Liver (tissue), 9 donors: ENCODE results near the gene TMEM115. TPM values are rescaled to one million over a fixed set of nuclear protein-coding genes. Genes with fewer than 3 reads are reported as not detected.

Experiments used
- DNase-seq: peaks from one replicate; pipeline ENCODE4 v3.0.0-alpha.2; 2017; ENCODE audit warnings: low spot score
- H3K27ac ChIP-seq, 2 donors: one replicate each; pipeline ENCODE4 v1.7.0; 2013; ENCODE audit warnings: inconsistent platforms in 2 of 2, low read length in 2 of 2, control low read depth in 1 of 2, low read depth in 1 of 2, mild to moderate bottlenecking in 1 of 2
- H3K27me3 ChIP-seq, 4 donors: one replicate each; pipeline versions ENCODE4 v1.6.1 to v1.7.0; 2013; ENCODE audit warnings: low read length in 3 of 4, inconsistent platforms in 1 of 4, mild to moderate bottlenecking in 1 of 4, moderate library complexity in 1 of 4; ENCODE audit not compliant: control insufficient read depth in 4 of 4, insufficient read depth in 4 of 4
- H3K36me3 ChIP-seq, 4 donors: one replicate each; pipeline versions ENCODE4 v1.6.1 to v1.7.0; 2013; ENCODE audit warnings: low read length in 3 of 4, mild to moderate bottlenecking in 3 of 4, low read depth in 1 of 4, moderate library complexity in 1 of 4; ENCODE audit not compliant: control insufficient read depth in 4 of 4, insufficient read depth in 3 of 4
- H3K4me1 ChIP-seq, 4 donors: one replicate each; pipeline versions ENCODE4 v1.6.1 to v1.7.0; 2013; ENCODE audit warnings: low read length in 3 of 4, mild to moderate bottlenecking in 3 of 4, moderate library complexity in 1 of 4; ENCODE audit not compliant: control insufficient read depth in 4 of 4, insufficient read depth in 4 of 4
- H3K4me3 ChIP-seq, 3 donors: one replicate each; pipeline versions ENCODE4 v1.6.1 to v1.7.0; 2013; ENCODE audit warnings: low read length in 3 of 3, control low read depth in 1 of 3, low read depth in 1 of 3, mild to moderate bottlenecking in 1 of 3
- H3K9ac ChIP-seq, 2 donors: one replicate each; pipeline ENCODE4 v1.7.0; 2013; ENCODE audit warnings: low read length in 2 of 2, mild to moderate bottlenecking in 2 of 2, moderate library complexity in 2 of 2, control low read depth in 1 of 2, low read depth in 1 of 2
- H3K9me3 ChIP-seq, 4 donors: one replicate each; pipeline versions ENCODE4 v1.6.1 to v1.7.0; 2013; ENCODE audit warnings: low read length in 3 of 4; ENCODE audit not compliant: control insufficient read depth in 4 of 4
- EGR1 ChIP-seq, 2 donors: IDR thresholded peaks; 2 replicates each; pipeline ENCODE4 v1.6.1; 2016 to 2018; ENCODE audit warnings: antibody characterized with exemption in 2 of 2, low read depth in 2 of 2
- FOXA1 ChIP-seq: IDR thresholded peaks from 2 replicates; pipeline ENCODE4 v1.6.1; 2016; ENCODE audit warnings: antibody characterized with exemption
- FOXA2 ChIP-seq: IDR thresholded peaks from 2 replicates; pipeline ENCODE4 v1.6.1; 2016; ENCODE audit warnings: antibody characterized with exemption
- GABPA ChIP-seq, 2 donors: IDR thresholded peaks in 1 of 2; conservative IDR thresholded peaks in 1 of 2; 2 replicates each; pipeline ENCODE4 v1.6.1; 2016; ENCODE audit warnings: antibody characterized with exemption in 2 of 2, mild to moderate bottlenecking in 1 of 2, moderate library complexity in 1 of 2
- HNF4A ChIP-seq, 2 donors: conservative IDR thresholded peaks; 2 replicates each; pipeline ENCODE4 v1.6.1; 2016; ENCODE audit warnings: antibody characterized with exemption in 2 of 2, mild to moderate bottlenecking in 2 of 2
- HNF4G ChIP-seq: IDR thresholded peaks from 2 replicates; pipeline ENCODE4 v1.6.1; 2016; ENCODE audit warnings: antibody characterized with exemption
- JUND ChIP-seq, 2 donors: IDR thresholded peaks; 2 replicates each; pipeline ENCODE4 v1.6.1; 2016; ENCODE audit warnings: antibody characterized with exemption in 2 of 2
- NR2F2 ChIP-seq: IDR thresholded peaks from 2 replicates; pipeline ENCODE4 v1.6.1; 2016; ENCODE audit warnings: antibody characterized with exemption
- RAD21 ChIP-seq, 2 donors: IDR thresholded peaks; 2 replicates each; pipeline ENCODE4 v1.6.1; 2016; ENCODE audit warnings: antibody characterized with exemption in 2 of 2, mild to moderate bottlenecking in 2 of 2
- RXRA ChIP-seq, 2 donors: IDR thresholded peaks; 2 replicates each; pipeline ENCODE4 v1.6.1; 2017 to 2018; ENCODE audit warnings: antibody characterized with exemption in 2 of 2, mild to moderate bottlenecking in 1 of 2
- SP1 ChIP-seq: IDR thresholded peaks from 2 replicates; pipeline ENCODE4 v1.6.1; 2018; ENCODE audit warnings: antibody characterized with exemption, mild to moderate bottlenecking
- TAF1 ChIP-seq: conservative IDR thresholded peaks from 2 replicates; pipeline ENCODE4 v1.6.1; 2016; ENCODE audit warnings: antibody characterized with exemption, mild to moderate bottlenecking
- YY1 ChIP-seq: IDR thresholded peaks from 2 replicates; pipeline ENCODE4 v1.6.1; 2016; ENCODE audit warnings: antibody characterized with exemption, mild to moderate bottlenecking
- WGBS: extraction: QIAGEN DNeasy Blood & Tissue Kit; methylation state at CpG from one replicate; pipeline ENCODE4 v1.1.7; 2013; 5-methylcytosine and 5-hydroxymethylcytosine counted together
- polyA plus RNA-seq, 2 donors: library from polyadenylated mRNA; stranded (reverse) in 1 of 2; unstranded in 1 of 2; fragments of 200-250 nt in 1 of 2; fragments of >200 nt in 1 of 2; fragmentation: Nextera tagmentation in 1 of 2; extraction: Ambion mirVana in 1 of 2; gene quantifications; one replicate each; pipeline versions ENCODE4 v1.2.1 to v1.2.3, GENCODE V29; 2013 to 2015
- total RNA-seq, 2 donors: library from RNA; depleted of rRNA; stranded (reverse); fragments of >200 nt; gene quantifications; one replicate each; pipeline ENCODE4 v1.2.3, GENCODE V29; 2014
- TF ChIP-seq, protein P1 (sequence below): IDR thresholded peaks from 2 replicates; pipeline ENCODE4 v1.6.1; 2016; ENCODE audit warnings: antibody characterized with exemption
- TF ChIP-seq, protein P2 (sequence below): IDR thresholded peaks from 2 replicates; pipeline ENCODE4 v1.6.1; 2016; ENCODE audit warnings: antibody characterized with exemption
- TF ChIP-seq, protein P3 (sequence below): IDR thresholded peaks from 2 replicates; pipeline ENCODE4 v1.6.1; 2016; ENCODE audit warnings: antibody characterized with exemption, mild to moderate bottlenecking
- TF ChIP-seq, protein P4 (sequence below): fragments of 150-350 bp; IDR thresholded peaks from 2 replicates; pipeline ENCODE4 v1.5.1; 2017; ENCODE audit warnings: improper control_type of control experiment, low read depth, low read length; ENCODE audit not compliant: missing input control
- TF ChIP-seq, protein P5 (sequence below): IDR thresholded peaks from 2 replicates; pipeline ENCODE4 v1.6.1; 2016; ENCODE audit warnings: antibody characterized with exemption
- donor health status: healthy.
- donor health status: healthy.
- donor health status: healthy.
- donor health status: healthy.
- donor health status: healthy.

Gene TMEM115
- total and polyA plus RNA-seq, 4 donors, result 18.6 to 23.0 (median 19.8) TPM

DNA sequence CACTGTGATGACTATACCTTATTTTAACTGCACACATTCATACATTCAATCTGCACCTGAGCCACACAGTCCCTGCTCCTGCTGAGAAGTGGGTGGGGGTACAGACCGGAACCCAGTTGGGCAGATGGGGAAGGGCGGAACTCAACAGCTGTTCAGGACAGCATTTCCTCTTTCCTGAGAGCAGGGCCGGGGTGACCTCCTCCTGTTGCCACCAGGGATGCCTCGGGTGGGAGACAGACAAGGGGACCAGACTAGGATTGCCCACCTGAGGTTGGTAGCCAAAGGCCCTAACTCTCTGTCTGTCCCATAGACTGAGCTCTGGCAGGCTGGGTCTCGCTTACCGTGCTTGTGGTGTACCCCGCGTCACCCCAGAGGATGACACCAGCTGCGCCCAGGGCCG is 40.7 kb downstream of the TMEM115 start:
- TF ChIP-seq, protein P1, sequence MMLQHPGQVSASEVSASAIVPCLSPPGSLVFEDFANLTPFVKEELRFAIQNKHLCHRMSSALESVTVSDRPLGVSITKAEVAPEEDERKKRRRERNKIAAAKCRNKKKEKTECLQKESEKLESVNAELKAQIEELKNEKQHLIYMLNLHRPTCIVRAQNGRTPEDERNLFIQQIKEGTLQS, result no peak
- TF ChIP-seq EGR1 (IDR thresholded peaks at IDR 0.05; ENCODE audit: low read depth in 2 of 2), result no peak
- no peak for TF ChIP-seq TAF1
- TF ChIP-seq NR2F2, result no peak
- no peak for TF ChIP-seq RAD21 (IDR thresholded peaks at IDR 0.05)
- TF ChIP-seq YY1, result no peak
- no peak for TF ChIP-seq HNF4G
- TF ChIP-seq GABPA (IDR thresholded peaks at IDR 0.05 in 1 of 2, conservative IDR thresholded peaks at IDR 0.05 in 1 of 2), result no peak
- no peak for TF ChIP-seq RXRA (IDR thresholded peaks at IDR 0.05)
- TF ChIP-seq JUND (IDR thresholded peaks at IDR 0.05), result no peak
- no peak for TF ChIP-seq FOXA1
- TF ChIP-seq, protein P2, sequence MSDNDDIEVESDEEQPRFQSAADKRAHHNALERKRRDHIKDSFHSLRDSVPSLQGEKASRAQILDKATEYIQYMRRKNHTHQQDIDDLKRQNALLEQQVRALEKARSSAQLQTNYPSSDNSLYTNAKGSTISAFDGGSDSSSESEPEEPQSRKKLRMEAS, result no peak
- TF ChIP-seq, protein P3, sequence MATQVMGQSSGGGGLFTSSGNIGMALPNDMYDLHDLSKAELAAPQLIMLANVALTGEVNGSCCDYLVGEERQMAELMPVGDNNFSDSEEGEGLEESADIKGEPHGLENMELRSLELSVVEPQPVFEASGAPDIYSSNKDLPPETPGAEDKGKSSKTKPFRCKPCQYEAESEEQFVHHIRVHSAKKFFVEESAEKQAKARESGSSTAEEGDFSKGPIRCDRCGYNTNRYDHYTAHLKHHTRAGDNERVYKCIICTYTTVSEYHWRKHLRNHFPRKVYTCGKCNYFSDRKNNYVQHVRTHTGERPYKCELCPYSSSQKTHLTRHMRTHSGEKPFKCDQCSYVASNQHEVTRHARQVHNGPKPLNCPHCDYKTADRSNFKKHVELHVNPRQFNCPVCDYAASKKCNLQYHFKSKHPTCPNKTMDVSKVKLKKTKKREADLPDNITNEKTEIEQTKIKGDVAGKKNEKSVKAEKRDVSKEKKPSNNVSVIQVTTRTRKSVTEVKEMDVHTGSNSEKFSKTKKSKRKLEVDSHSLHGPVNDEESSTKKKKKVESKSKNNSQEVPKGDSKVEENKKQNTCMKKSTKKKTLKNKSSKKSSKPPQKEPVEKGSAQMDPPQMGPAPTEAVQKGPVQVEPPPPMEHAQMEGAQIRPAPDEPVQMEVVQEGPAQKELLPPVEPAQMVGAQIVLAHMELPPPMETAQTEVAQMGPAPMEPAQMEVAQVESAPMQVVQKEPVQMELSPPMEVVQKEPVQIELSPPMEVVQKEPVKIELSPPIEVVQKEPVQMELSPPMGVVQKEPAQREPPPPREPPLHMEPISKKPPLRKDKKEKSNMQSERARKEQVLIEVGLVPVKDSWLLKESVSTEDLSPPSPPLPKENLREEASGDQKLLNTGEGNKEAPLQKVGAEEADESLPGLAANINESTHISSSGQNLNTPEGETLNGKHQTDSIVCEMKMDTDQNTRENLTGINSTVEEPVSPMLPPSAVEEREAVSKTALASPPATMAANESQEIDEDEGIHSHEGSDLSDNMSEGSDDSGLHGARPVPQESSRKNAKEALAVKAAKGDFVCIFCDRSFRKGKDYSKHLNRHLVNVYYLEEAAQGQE, result no peak
- TF ChIP-seq HNF4A (conservative IDR thresholded peaks at IDR 0.05), result no peak
- no peak for TF ChIP-seq SP1
- no peak for TF ChIP-seq FOXA2
- TF ChIP-seq, protein P4, sequence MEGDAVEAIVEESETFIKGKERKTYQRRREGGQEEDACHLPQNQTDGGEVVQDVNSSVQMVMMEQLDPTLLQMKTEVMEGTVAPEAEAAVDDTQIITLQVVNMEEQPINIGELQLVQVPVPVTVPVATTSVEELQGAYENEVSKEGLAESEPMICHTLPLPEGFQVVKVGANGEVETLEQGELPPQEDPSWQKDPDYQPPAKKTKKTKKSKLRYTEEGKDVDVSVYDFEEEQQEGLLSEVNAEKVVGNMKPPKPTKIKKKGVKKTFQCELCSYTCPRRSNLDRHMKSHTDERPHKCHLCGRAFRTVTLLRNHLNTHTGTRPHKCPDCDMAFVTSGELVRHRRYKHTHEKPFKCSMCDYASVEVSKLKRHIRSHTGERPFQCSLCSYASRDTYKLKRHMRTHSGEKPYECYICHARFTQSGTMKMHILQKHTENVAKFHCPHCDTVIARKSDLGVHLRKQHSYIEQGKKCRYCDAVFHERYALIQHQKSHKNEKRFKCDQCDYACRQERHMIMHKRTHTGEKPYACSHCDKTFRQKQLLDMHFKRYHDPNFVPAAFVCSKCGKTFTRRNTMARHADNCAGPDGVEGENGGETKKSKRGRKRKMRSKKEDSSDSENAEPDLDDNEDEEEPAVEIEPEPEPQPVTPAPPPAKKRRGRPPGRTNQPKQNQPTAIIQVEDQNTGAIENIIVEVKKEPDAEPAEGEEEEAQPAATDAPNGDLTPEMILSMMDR, result no peak
- TF ChIP-seq, protein P5, sequence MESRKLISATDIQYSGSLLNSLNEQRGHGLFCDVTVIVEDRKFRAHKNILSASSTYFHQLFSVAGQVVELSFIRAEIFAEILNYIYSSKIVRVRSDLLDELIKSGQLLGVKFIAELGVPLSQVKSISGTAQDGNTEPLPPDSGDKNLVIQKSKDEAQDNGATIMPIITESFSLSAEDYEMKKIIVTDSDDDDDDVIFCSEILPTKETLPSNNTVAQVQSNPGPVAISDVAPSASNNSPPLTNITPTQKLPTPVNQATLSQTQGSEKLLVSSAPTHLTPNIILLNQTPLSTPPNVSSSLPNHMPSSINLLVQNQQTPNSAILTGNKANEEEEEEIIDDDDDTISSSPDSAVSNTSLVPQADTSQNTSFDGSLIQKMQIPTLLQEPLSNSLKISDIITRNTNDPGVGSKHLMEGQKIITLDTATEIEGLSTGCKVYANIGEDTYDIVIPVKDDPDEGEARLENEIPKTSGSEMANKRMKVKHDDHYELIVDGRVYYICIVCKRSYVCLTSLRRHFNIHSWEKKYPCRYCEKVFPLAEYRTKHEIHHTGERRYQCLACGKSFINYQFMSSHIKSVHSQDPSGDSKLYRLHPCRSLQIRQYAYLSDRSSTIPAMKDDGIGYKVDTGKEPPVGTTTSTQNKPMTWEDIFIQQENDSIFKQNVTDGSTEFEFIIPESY, result no peak
- Histone ChIP-seq H3K36me3 (peaks cover 0 to 10% (median 2%) of the 10 kb centered on the region in 4 donors), H3K27ac (no peak overlapping the region), H3K4me3 (no peak overlapping the region), H3K9me3 (no peaks in the 10 kb centered on the region), H3K9ac (no peak overlapping the region), H3K27me3 (no peaks in the 10 kb centered on the region), H3K4me1 (peaks cover 15 to 48% (median 40%) of the 10 kb centered on the region in 4 donors)
- no peak for DNase-seq
- 83% methylated on average over 10 of the region's 10 CpGs for WGBS
